Activated B cell treated with CpG ODN at 0.5 μM for 24 hours (primary cell): ENCODE measurements around the gene NMT1. TPM values are rescaled to one million over a fixed set of nuclear protein-coding genes. Genes with fewer than 3 reads are reported as not detected.
"Not testable (repeated sequence)": the region's sequence is repeated elsewhere in the genome, so short reads cannot be mapped to it uniquely, and the experiment has no call there.

Experiments used
- ATAC-seq: fragments of 200-7000 bp; cut with Tn5 transposase; one replicate; pipeline ENCODE4 v1.10.0; 2021; ENCODE audit warnings: low read depth, mild to moderate bottlenecking, moderate library complexity
- CTCF ChIA-PET: fragments of 350-600 bp; sonication (Branson Sonifier 250); formaldehyde crosslinking; loops from one replicate; lab custom pipeline; 2021; ENCODE audit warnings: antibody characterized with exemption; lab: Charles Lee
- POLR2A ChIA-PET: fragments of 350-600 bp; sonication (Branson Sonifier 250); formaldehyde crosslinking; loops from one replicate; lab custom pipeline; 2021; ENCODE audit warnings: antibody characterized with exemption; lab: Charles Lee
- DNase-seq: peaks from one replicate; pipeline ENCODE4 v3.0.0; 2022
- H3K27ac Mint-ChIP-seq: one replicate; pipeline ENCODE4 v1.8.0; 2020; ENCODE audit warnings: mixed read lengths
- H3K27me3 Mint-ChIP-seq: one replicate; pipeline ENCODE4 v1.8.0; 2021; ENCODE audit warnings: mixed read lengths
- H3K36me3 Mint-ChIP-seq: one replicate; pipeline ENCODE4 v1.8.0; 2021; ENCODE audit warnings: low read depth, mixed read lengths
- H3K4me1 Mint-ChIP-seq: one replicate; pipeline ENCODE4 v1.8.0; 2021; ENCODE audit warnings: mixed read lengths
- H3K4me3 Mint-ChIP-seq: one replicate; pipeline ENCODE4 v1.8.0; 2020; ENCODE audit warnings: mild to moderate bottlenecking, mixed read lengths
- H3K9me3 Mint-ChIP-seq: one replicate; pipeline ENCODE4 v1.8.0; 2020; ENCODE audit warnings: mixed read lengths
- CTCF ChIP-seq: fragments of 200-600 bp; IDR thresholded peaks from one replicate; pipeline ENCODE4 v1.8.0; 2022; ENCODE audit warnings: antibody characterized with exemption, mild to moderate bottlenecking
- intact Hi-C: fragments of 100-400 bp; cut with micrococcal nuclease; formaldehyde crosslinking; loops from one replicate; pipeline ENCODE4 v1.15.1; 2024
- total RNA-seq: library from RNA; stranded (reverse); gene quantifications from 2 replicates; pipeline ENCODE4 v1.2.3, GENCODE V29; 2022

Gene NMT1
- total RNA-seq, 1 donor from 2014 or later, result 154 TPM

GRCh38 chr17:45050481-45051059, 10.5 kb upstream of the NMT1 start:
- Mint-ChIP-seq H3K27ac (peak overlapping the region; percentile 93), H3K9me3 (no peaks in the 10 kb centered on the region), H3K27me3 (no peaks in the 10 kb centered on the region), H3K4me3 (peak overlapping the region; percentile 86), H3K4me1 (peaks cover 26% of the 10 kb centered on the region), H3K36me3 (peaks cover 1% of the 10 kb centered on the region)
- intact Hi-C loops, result loop anchor here (1.0 kb wide), 1 partner anchor 11 kb away; the partner anchor contains the start of gene NMT1
- ATAC-seq (no peak), DNase-seq (no peak)
- POLR2A ChIA-PET, result interaction anchor here (0.6 to 3.5 kb wide), 11 partner anchors 11 to 979 kb away, joined by 3 to 46 read pairs (median 4); partner anchors contain the start of genes ACBD4, C1QL1, HEXIM1 and NMT1
- CTCF ChIA-PET, result interaction anchor here (0.6 to 1.2 kb wide), 4 partner anchors 13 to 133 kb away, joined by 3 to 4 read pairs (median 3); no protein-coding TSS in a partner anchor
- TF ChIP-seq CTCF, result no peak

- DNase-seq, result peak; percentile 86
- Mint-ChIP-seq H3K4me3 (peak within 1 kb of the TSS; percentile 86), H3K9me3 (no peaks in the 10 kb centered on the region), H3K36me3 (peaks cover 1% of the 10 kb centered on the region), H3K27ac (peak within 1 kb of the TSS; percentile 93), H3K27me3 (no peaks in the 10 kb centered on the region), H3K4me1 (peaks cover 26% of the 10 kb centered on the region)
- no peak for TF ChIP-seq CTCF
- intact Hi-C loops, result loop anchor here (1.0 kb wide), 1 partner anchor 10 kb away; the partner anchor contains the start of gene NMT1
- CTCF ChIA-PET, result interaction anchor here (0.6 to 1.2 kb wide), 4 partner anchors 12 to 133 kb away, joined by 3 to 4 read pairs (median 3); no protein-coding TSS in a partner anchor
- POLR2A ChIA-PET, result interaction anchor here (0.6 to 3.5 kb wide), 11 partner anchors 10 to 980 kb away, joined by 3 to 46 read pairs (median 3); partner anchors contain the start of genes ACBD4, C1QL1, HEXIM1 and HEXIM2
- ATAC-seq, result peak; percentile 99
Observed at GRCh38 chr17:45051060-45051719, 9.9 kb upstream of the NMT1 start, which contains the start of gene DCAKD. DCAKD (minus strand) TSS chr17:45051632; CDS start chr17:45034885, 16,747 bp downstream.

GRCh38 chr17:45051720-45052051, 9.4 kb upstream of the NMT1 start:
- H3K9me3 Mint-ChIP-seq, ATAC-seq, H3K27me3 Mint-ChIP-seq, CTCF ChIA-PET, H3K27ac Mint-ChIP-seq, DNase-seq, H3K4me3 Mint-ChIP-seq, H3K36me3 Mint-ChIP-seq: not testable (repeated sequence)
- H3K4me1 Mint-ChIP-seq, result peaks cover 24% of the 10 kb centered on the region
- intact Hi-C loops, result loop anchor here (1.0 kb wide), 1 partner anchor 10 kb away; the partner anchor contains the start of gene NMT1
- POLR2A ChIA-PET, result interaction anchor here (0.7 to 3.5 kb wide), 5 partner anchors 10 to 110 kb away, joined by 3 to 46 read pairs (median 6); partner anchors contain the start of genes HEXIM1, HEXIM2 and NMT1

- H3K4me3 Mint-ChIP-seq, result peak overlapping the region; percentile 77
- ATAC-seq (no peak), DNase-seq (peak; percentile 30)
- CTCF ChIA-PET, result no interaction called here
- H3K9me3 Mint-ChIP-seq, result no peaks in the 10 kb centered on the region
- TF ChIP-seq CTCF, result no peak
- H3K27ac Mint-ChIP-seq, result peak overlapping the region; percentile 68
- POLR2A ChIA-PET, result interaction anchor here (1.0 to 3.5 kb wide), 4 partner anchors 9 to 109 kb away, joined by 3 to 46 read pairs (median 12); partner anchors contain the start of genes HEXIM1, HEXIM2 and NMT1
- H3K27me3 Mint-ChIP-seq, result no peaks in the 10 kb centered on the region
- intact Hi-C loops, result no loop called here
- peaks cover 20% of the 10 kb centered on the region for H3K4me1 Mint-ChIP-seq
- peaks cover 1% of the 10 kb centered on the region for H3K36me3 Mint-ChIP-seq
Observed at GRCh38 chr17:45052052-45052772, 8.9 kb upstream of the NMT1 start.

- CTCF ChIA-PET, result interaction anchor here (1.0 to 1.1 kb wide), 2 partner anchors 90 to 140 kb away, joined by 3 read pairs; no protein-coding TSS in a partner anchor
- Mint-ChIP-seq H3K27me3 (no peaks in the 10 kb centered on the region), H3K4me1 (peaks cover 50% of the 10 kb centered on the region), H3K36me3 (peaks cover 15% of the 10 kb centered on the region), H3K4me3 (peak overlapping the region; percentile 100), H3K27ac (peak overlapping the region; percentile 100), H3K9me3 (no peaks in the 10 kb centered on the region)
- DNase-seq, result no peak
- POLR2A ChIA-PET, result interaction anchor here (0.6 to 2.2 kb wide), 19 partner anchors 10 to 842 kb away, joined by 3 to 46 read pairs (median 4); partner anchors contain the start of genes ACBD4, DCAKD, EFTUD2 and FMNL1
- no peak for ATAC-seq
- intact Hi-C loops, result loop anchor here (2.0 to 5.0 kb wide), 7 partner anchors 18 to 558 kb away; partner anchors contain the start of genes C1QL1, FZD2, GPATCH8 and PLCD3
- TF ChIP-seq CTCF, result no peak
Observed at GRCh38 chr17:45060382-45060796, 728 bp upstream of the NMT1 start.
